GM23248 (cell line): ENCODE results near the gene EVC. TPM values are rescaled to one million over a fixed set of nuclear protein-coding genes. Genes with fewer than 3 reads are reported as not detected.
A peak's percentile ranks its signal among the peaks of the same experiment; 100 is the strongest.
"Not testable (repeated sequence)": the region's sequence is repeated elsewhere in the genome, so short reads cannot be mapped to it uniquely, and the experiment has no call there.

Experiments
- DNase-seq: peaks from one replicate; pipeline ENCODE4 v3.0.0-alpha.2; 2015
- H2AFZ ChIP-seq: fragments of 200-600 bp; sonication (generic); 2 replicates; pipeline ENCODE4 v1.6.1; 2016; ENCODE audit warnings: antibody characterized with exemption
- H3F3A ChIP-seq: fragments of 200-600 bp; sonication (generic); 2 replicates; pipeline ENCODE4 v1.6.1; 2016; ENCODE audit warnings: mild to moderate bottlenecking, antibody characterized with exemption, mixed run types; ENCODE audit not compliant: insufficient read depth
- H3K27ac ChIP-seq: fragments of 200-600 bp; sonication (generic); 2 replicates; pipeline ENCODE4 v1.5.1; 2016; ENCODE audit warnings: mild to moderate bottlenecking
- H3K27me3 ChIP-seq: fragments of 200-600 bp; sonication (generic); replicated peaks from 2 replicates; pipeline ENCODE4 v1.6.1; 2016; ENCODE audit warnings: mild to moderate bottlenecking; ENCODE audit not compliant: insufficient read depth
- H3K36me3 ChIP-seq: fragments of 200-600 bp; sonication (generic); 2 replicates; pipeline ENCODE4 v1.6.1; 2016; ENCODE audit warnings: low read depth, mild to moderate bottlenecking
- H3K4me1 ChIP-seq: fragments of 200-600 bp; sonication (generic); 2 replicates; pipeline ENCODE4 v1.6.1; 2016; ENCODE audit warnings: mild to moderate bottlenecking; ENCODE audit not compliant: insufficient read depth
- H3K4me2 ChIP-seq: fragments of 200-600 bp; sonication (generic); one replicate; pipeline ENCODE4 v1.6.1; 2016; ENCODE audit warnings: mild to moderate bottlenecking; ENCODE audit not compliant: unreplicated experiment
- H3K4me3 ChIP-seq: fragments of 200-600 bp; sonication (generic); 2 replicates; pipeline ENCODE4 v1.5.1; 2016; ENCODE audit warnings: mild to moderate bottlenecking
- H3K79me2 ChIP-seq: fragments of 200-600 bp; sonication (generic); 2 replicates; pipeline ENCODE4 v1.6.1; 2016; ENCODE audit warnings: mild to moderate bottlenecking; ENCODE audit not compliant: insufficient read depth
- H3K9ac ChIP-seq: fragments of 200-600 bp; sonication (generic); 2 replicates; pipeline ENCODE4 v1.6.1; 2016; ENCODE audit warnings: mild to moderate bottlenecking
- H3K9me2 ChIP-seq: fragments of 200-600 bp; sonication (generic); 2 replicates; pipeline ENCODE4 v1.6.1; 2016; ENCODE audit warnings: mixed run types, mild to moderate bottlenecking, moderate library complexity; ENCODE audit not compliant: insufficient read depth
- H3K9me3 ChIP-seq: fragments of 200-600 bp; sonication (generic); one replicate; pipeline ENCODE4 v1.6.1; 2017; ENCODE audit warnings: low read depth
- H4K20me1 ChIP-seq: fragments of 200-600 bp; sonication (generic); 2 replicates; pipeline ENCODE4 v1.6.0; 2016; ENCODE audit not compliant: insufficient read depth
- EZH2 ChIP-seq: fragments of 200-600 bp; sonication (generic); IDR thresholded peaks from 2 replicates; pipeline ENCODE4 v1.6.1; 2018; ENCODE audit warnings: antibody characterized with exemption, mild to moderate bottlenecking; ENCODE audit not compliant: insufficient read depth, poor library complexity, severe bottlenecking
- EZH2phosphoT487 ChIP-seq: fragments of 200-600 bp; sonication (generic); IDR thresholded peaks from 2 replicates; pipeline ENCODE4 v1.6.1; 2018; ENCODE audit warnings: antibody characterized with exemption, moderate library complexity, mild to moderate bottlenecking, low read depth; ENCODE audit not compliant: insufficient read depth
- WGBS, 2 experiments: methylation state at CpG; one replicate each; pipeline ENCODE4 v1.1.6; 2015 to 2017; ENCODE audit warnings: low lambda C conversion rate in 2 of 2, low coverage in 1 of 2; ENCODE audit errors: missing lambda C conversion rate in 2 of 2; 5-methylcytosine and 5-hydroxymethylcytosine counted together
- in situ Hi-C: fragments of 300-500 bp; cut with MboI; formaldehyde crosslinking; loops from 2 replicates; pipeline ENCODE4 v1.15.0; 2020
- polyA plus RNA-seq: library from polyadenylated mRNA; unstranded; fragments of >200 nt; fragmentation: Nextera tagmentation; extraction: Ambion mirVana; gene quantifications from 2 replicates; pipeline ENCODE4 v1.2.1, GENCODE V29; 2016
- total RNA-seq: library from RNA; depleted of rRNA; stranded (reverse); fragments of >200 nt; shearing (Covaris generic); gene quantifications from 2 replicates; pipeline ENCODE4 v1.2.3, GENCODE V29; 2014

The EVC gene
- total and polyA plus RNA-seq, 2 experiments from 2014 or later: 4.0 to 56.2 TPM

- Histone ChIP-seq H3K27ac (no peak overlapping the region), H3K79me2 (no peaks in the 10 kb centered on the region), H3F3A (peaks cover 5% of the 10 kb centered on the region; the same call in 1 of the 2 replicates), H3K4me1 (peaks cover 9% of the 10 kb centered on the region; the same call in 1 of the 2 replicates), H4K20me1 (no peaks in the 10 kb centered on the region), H3K4me3 (no peak overlapping the region), H3K9me3 (no peaks in the 10 kb centered on the region), H2AFZ (no peak overlapping the region), H3K9ac (no peak overlapping the region), H3K36me3 (peaks cover 13% of the 10 kb centered on the region; the same call in 1 of the 2 replicates), H3K4me2 (no peak overlapping the region), H3K9me2 (no peaks in the 10 kb centered on the region), H3K27me3 (no peaks in the 10 kb centered on the region)
- no peak for TF ChIP-seq EZH2
- WGBS, 2 experiments: 60 to 64% methylated on average over 5 of the region's 5 CpGs
- in situ Hi-C loops: no loop called here
- DNase-seq: no peak
Observed at GRCh38 chr4:5826437-5827107, 115.6 kb downstream of the EVC start.

GRCh38 chr4:5827108-5828004 is 116.4 kb downstream of the EVC start:
- Histone ChIP-seq H3K4me1 (peaks cover 9% of the 10 kb centered on the region; the same call in 1 of the 2 replicates), H3F3A (peaks cover 5% of the 10 kb centered on the region; the same call in 1 of the 2 replicates), H3K9me3 (no peaks in the 10 kb centered on the region), H3K27ac (no peak overlapping the region), H4K20me1 (no peaks in the 10 kb centered on the region), H3K4me3 (no peak overlapping the region), H2AFZ (no peak overlapping the region), H3K27me3 (no peaks in the 10 kb centered on the region), H3K36me3 (peaks cover 13% of the 10 kb centered on the region; the same call in 1 of the 2 replicates), H3K9me2 (0 out of 2 replicates have a peak, but pooled peaks cover 4% of the 10 kb centered on the region), H3K9ac (no peak overlapping the region), H3K4me2 (no peak overlapping the region), H3K79me2 (no peaks in the 10 kb centered on the region)
- 42 to 44% methylated on average over 19 of the region's 19 CpGs for WGBS, 2 experiments
- DNase-seq: peak; percentile 78
- in situ Hi-C loops: no loop called here
- TF ChIP-seq EZH2 (no peak), EZH2phosphoT487 (no peak)

GRCh38 chr4:5828005-5828391 is 117.0 kb downstream of the EVC start:
- peaks cover 3% of the 10 kb centered on the region; the same call in 1 of the 2 replicates for H3F3A ChIP-seq
- no peaks in the 10 kb centered on the region for H3K79me2 ChIP-seq
- H3K9ac ChIP-seq: no peak overlapping the region
- H3K36me3 ChIP-seq: peaks cover 9% of the 10 kb centered on the region; the same call in 1 of the 2 replicates
- in situ Hi-C loops: no loop called here
- no peak for DNase-seq
- no peak overlapping the region for H2AFZ ChIP-seq
- no peak overlapping the region for H3K4me2 ChIP-seq
- H3K9me2 ChIP-seq: 0 out of 2 replicates have a peak, but pooled peaks cover 4% of the 10 kb centered on the region
- 86 to 90% methylated on average over 10 to 11 of the region's 11 CpGs for WGBS, 2 experiments
- H3K27ac ChIP-seq: no peak overlapping the region
- TF ChIP-seq EZH2: no peak
- TF ChIP-seq EZH2phosphoT487: no peak
- no peaks in the 10 kb centered on the region for H3K9me3 ChIP-seq
- H3K27me3 ChIP-seq: no peaks in the 10 kb centered on the region
- no peak overlapping the region for H3K4me3 ChIP-seq
- peaks cover 9% of the 10 kb centered on the region; the same call in 1 of the 2 replicates for H3K4me1 ChIP-seq
- H4K20me1 ChIP-seq: no peaks in the 10 kb centered on the region

- 37 to 51% methylated on average over 3 of the region's 3 CpGs for WGBS, 2 experiments
- H3K36me3 ChIP-seq: no peaks in the 10 kb centered on the region
- 0 out of 2 replicates have a peak, but pooled peaks cover 2% of the 10 kb centered on the region for H3K9me2 ChIP-seq
- peaks cover 5% of the 10 kb centered on the region; the same call in 1 of the 2 replicates for H3K4me1 ChIP-seq
- no peaks in the 10 kb centered on the region for H4K20me1 ChIP-seq
- H3K9me3 ChIP-seq: no peaks in the 10 kb centered on the region
- no peak overlapping the region for H3K27ac ChIP-seq
- no peak overlapping the region for H3K4me3 ChIP-seq
- TF ChIP-seq EZH2 (no peak), EZH2phosphoT487 (no peak)
- no peaks in the 10 kb centered on the region for H3K27me3 ChIP-seq
- in situ Hi-C loops: no loop called here
- no peak for DNase-seq
- no peak overlapping the region for H3K4me2 ChIP-seq
- H3K79me2 ChIP-seq: no peaks in the 10 kb centered on the region
- no peak overlapping the region for H2AFZ ChIP-seq
- no peak overlapping the region for H3K9ac ChIP-seq
- no peaks in the 10 kb centered on the region for H3F3A ChIP-seq
Observed at GRCh38 chr4:5836943-5837342, 125.9 kb downstream of the EVC start.

GRCh38 chr4:5837483-5837882 is 126.5 kb downstream of the EVC start:
- H3K4me2 ChIP-seq, H3K79me2 ChIP-seq, in situ Hi-C loops, DNase-seq, H3K36me3 ChIP-seq, H2AFZ ChIP-seq, H3K9me2 ChIP-seq, H3K9me3 ChIP-seq, H3K4me3 ChIP-seq, H4K20me1 ChIP-seq, H3K27me3 ChIP-seq, H3K9ac ChIP-seq, H3K4me1 ChIP-seq, H3F3A ChIP-seq, H3K27ac ChIP-seq: not testable (repeated sequence)
- WGBS, 2 experiments: 85 to 89% methylated on average over 6 of the region's 6 CpGs
